Activated naive CD4-positive, alpha-beta T cell treated with anti-CD3 and anti-CD28 coated beads, Interleukin-2, amount 10 ng/mL, durations not matched to agents 7 days and 5 days (primary cell): ENCODE measurements around the gene ACSF3.
"Not testable (repeated sequence)": the region's sequence is repeated elsewhere in the genome, so short reads cannot be mapped to it uniquely, and the experiment has no call there.

Experiments used
- CTCF ChIA-PET: fragments of 350-600 bp; sonication (Branson Sonifier 250); formaldehyde crosslinking; loops from one replicate; lab custom pipeline; 2021; ENCODE audit warnings: antibody characterized with exemption; lab: Charles Lee
- DNase-seq: peaks from one replicate; pipeline ENCODE4 v3.0.0-alpha.2; 2020
- H3K27ac Mint-ChIP-seq: one replicate; pipeline ENCODE4 v1.8.0; 2021; ENCODE audit warnings: mild to moderate bottlenecking, moderate library complexity, mixed read lengths
- H3K27me3 Mint-ChIP-seq: one replicate; pipeline ENCODE4 v1.8.0; 2021; ENCODE audit warnings: mild to moderate bottlenecking, mixed read lengths
- H3K36me3 Mint-ChIP-seq: one replicate; pipeline ENCODE4 v1.8.0; 2021; ENCODE audit warnings: mixed read lengths
- H3K4me1 Mint-ChIP-seq: one replicate; pipeline ENCODE4 v1.8.0; 2021; ENCODE audit warnings: mixed read lengths
- H3K4me3 Mint-ChIP-seq: one replicate; pipeline ENCODE4 v1.8.0; 2021; ENCODE audit warnings: mild to moderate bottlenecking, moderate library complexity, mixed read lengths
- H3K9me3 Mint-ChIP-seq: one replicate; pipeline ENCODE4 v1.8.0; 2021; ENCODE audit warnings: mixed read lengths

The ACSF3 gene

GRCh38 chr16:89062389-89063345, 31.0 kb upstream of the ACSF3 start:
- Mint-ChIP-seq H3K36me3 (no peaks in the 10 kb centered on the region), H3K4me1 (no peaks in the 10 kb centered on the region), H3K27me3 (peaks cover 4% of the 10 kb centered on the region), H3K27ac (no peak overlapping the region), H3K4me3 (no peak overlapping the region), H3K9me3 (no peaks in the 10 kb centered on the region)
- no peak for DNase-seq
- CTCF ChIA-PET = no interaction called here

GRCh38 chr16:89063768-89064320, 29.8 kb upstream of the ACSF3 start:
- no peak for DNase-seq
- CTCF ChIA-PET = no interaction called here
- H3K4me1 Mint-ChIP-seq = no peaks in the 10 kb centered on the region
- no peaks in the 10 kb centered on the region for H3K27me3 Mint-ChIP-seq
- H3K4me3 Mint-ChIP-seq = no peak overlapping the region
- H3K27ac Mint-ChIP-seq = no peak overlapping the region
- no peaks in the 10 kb centered on the region for H3K9me3 Mint-ChIP-seq
- no peaks in the 10 kb centered on the region for H3K36me3 Mint-ChIP-seq

DNA sequence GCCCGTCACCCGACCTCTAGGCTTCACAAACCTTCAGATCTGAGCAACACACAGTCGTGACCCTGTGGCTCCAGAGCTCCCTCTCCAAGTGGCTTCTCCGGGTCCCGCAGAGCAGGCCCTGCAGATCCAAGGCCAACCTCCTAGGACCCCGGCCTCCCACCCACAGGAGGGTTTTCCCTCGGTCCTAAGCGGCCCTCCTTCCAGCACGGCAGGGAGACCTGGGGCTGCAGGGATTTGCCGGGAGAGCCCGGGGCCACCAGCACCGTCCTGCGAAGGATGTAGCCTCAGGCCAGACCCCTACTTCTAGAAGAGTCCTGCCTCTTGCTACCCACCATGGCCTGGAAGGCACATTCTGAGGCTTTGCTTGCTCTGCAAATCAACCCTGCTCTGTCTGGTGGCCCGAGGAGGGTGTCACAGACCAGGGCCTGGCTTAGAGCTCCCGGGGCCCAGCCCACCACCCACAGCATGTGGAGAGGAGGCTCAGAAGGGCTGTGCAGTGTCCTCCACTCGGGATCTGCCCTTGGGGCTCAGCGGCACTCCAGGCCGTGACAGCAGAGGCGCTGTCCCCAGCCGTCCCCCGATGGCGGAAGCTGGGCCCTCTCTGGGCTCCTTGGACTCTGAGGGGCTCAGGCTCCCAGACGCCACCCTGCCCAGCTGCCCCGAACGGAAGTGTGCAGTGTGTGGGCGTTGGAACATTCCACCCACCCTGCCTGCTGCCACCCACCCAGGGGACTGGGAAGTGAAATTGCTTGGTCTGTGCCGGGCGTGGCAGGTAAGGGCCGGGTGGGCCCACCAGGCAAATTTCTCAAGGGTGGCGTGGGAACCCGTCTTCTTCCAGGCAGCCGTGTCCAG, 28.8 kb upstream of the ACSF3 start:
- H3K9me3 Mint-ChIP-seq = no peaks in the 10 kb centered on the region
- H3K27me3 Mint-ChIP-seq = no peaks in the 10 kb centered on the region
- H3K4me1 Mint-ChIP-seq = no peaks in the 10 kb centered on the region
- no peaks in the 10 kb centered on the region for H3K36me3 Mint-ChIP-seq
- CTCF ChIA-PET = no interaction called here
- no peak overlapping the region for H3K4me3 Mint-ChIP-seq
- H3K27ac Mint-ChIP-seq = no peak overlapping the region
- no peak for DNase-seq

- Mint-ChIP-seq H3K27me3 (no peaks in the 10 kb centered on the region), H3K27ac (no peak overlapping the region), H3K4me3 (no peak overlapping the region), H3K36me3 (no peaks in the 10 kb centered on the region), H3K4me1 (no peaks in the 10 kb centered on the region), H3K9me3 (no peaks in the 10 kb centered on the region)
- CTCF ChIA-PET = no interaction called here
- no peak for DNase-seq
Measured at GRCh38 chr16:89065458-89065822, 28.2 kb upstream of the ACSF3 start.

DNA sequence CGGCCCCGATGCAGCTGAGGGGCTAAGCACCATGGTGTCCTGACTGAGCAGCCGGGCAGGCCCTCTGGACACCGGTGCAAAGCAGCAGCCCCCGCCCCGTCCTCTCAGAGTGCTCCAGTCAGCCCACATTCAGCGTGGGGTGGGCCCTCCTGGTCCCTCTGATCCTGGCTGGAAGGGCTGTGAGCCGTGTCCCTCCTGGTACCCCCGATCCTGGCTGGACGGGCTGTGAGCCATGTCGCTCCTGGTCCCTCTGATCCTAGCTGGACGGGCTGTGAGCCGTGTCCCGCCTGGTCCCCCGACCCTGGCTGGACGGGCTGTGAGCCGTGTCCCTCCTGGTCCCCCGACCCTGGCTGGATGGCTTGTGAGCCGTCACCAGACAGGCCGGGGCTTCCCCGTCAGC, 26.9 kb upstream of the ACSF3 start:
- no peaks in the 10 kb centered on the region for H3K27me3 Mint-ChIP-seq
- no peaks in the 10 kb centered on the region for H3K36me3 Mint-ChIP-seq
- no peak overlapping the region for H3K27ac Mint-ChIP-seq
- CTCF ChIA-PET = no interaction called here
- H3K4me3 Mint-ChIP-seq = no peak overlapping the region
- no peak for DNase-seq
- no peaks in the 10 kb centered on the region for H3K4me1 Mint-ChIP-seq
- H3K9me3 Mint-ChIP-seq = no peaks in the 10 kb centered on the region

DNA sequence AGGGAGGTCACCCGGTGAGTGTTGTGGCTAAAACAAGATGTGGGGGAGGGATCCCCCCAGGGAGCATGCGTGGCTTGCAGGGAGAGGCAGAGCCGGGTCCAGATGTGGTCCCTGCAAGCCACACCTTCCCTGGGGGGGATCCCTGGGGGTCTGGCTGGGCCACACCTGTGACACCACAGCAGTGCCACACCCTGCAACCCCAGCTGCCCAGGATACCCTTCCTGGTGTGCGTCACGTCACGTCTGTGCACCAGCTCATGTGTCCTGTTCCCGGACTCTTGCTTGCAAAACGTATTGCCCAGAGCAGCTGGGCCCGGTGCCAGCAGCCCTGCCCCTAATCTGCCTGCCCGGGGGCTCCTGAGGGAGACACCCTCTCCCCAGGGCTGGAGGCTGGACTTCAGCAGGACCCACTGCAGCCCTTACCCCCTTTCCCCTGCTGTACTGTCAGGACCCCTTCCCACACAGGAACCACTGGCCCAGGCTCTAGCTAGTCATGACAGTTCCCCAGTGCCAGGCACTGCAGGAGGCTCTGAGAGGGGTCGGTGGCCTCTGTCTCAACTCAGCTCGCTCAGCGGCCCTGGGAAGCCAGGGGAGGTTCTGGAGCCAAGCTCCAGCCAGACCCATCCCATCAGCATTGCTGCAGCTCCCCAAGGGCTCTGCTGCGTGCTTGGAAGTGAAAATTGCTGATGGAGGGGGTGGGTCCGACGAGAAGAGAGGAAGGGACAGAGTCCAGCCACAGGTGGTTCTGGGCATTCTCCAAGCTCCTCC, 25.8 kb upstream of the ACSF3 start:
- CTCF ChIA-PET = no interaction called here
- Mint-ChIP-seq H3K27me3 (no peaks in the 10 kb centered on the region), H3K36me3 (no peaks in the 10 kb centered on the region), H3K4me3 (no peak overlapping the region), H3K9me3 (no peaks in the 10 kb centered on the region), H3K27ac (no peak overlapping the region), H3K4me1 (no peaks in the 10 kb centered on the region)
- DNase-seq = no peak

DNA sequence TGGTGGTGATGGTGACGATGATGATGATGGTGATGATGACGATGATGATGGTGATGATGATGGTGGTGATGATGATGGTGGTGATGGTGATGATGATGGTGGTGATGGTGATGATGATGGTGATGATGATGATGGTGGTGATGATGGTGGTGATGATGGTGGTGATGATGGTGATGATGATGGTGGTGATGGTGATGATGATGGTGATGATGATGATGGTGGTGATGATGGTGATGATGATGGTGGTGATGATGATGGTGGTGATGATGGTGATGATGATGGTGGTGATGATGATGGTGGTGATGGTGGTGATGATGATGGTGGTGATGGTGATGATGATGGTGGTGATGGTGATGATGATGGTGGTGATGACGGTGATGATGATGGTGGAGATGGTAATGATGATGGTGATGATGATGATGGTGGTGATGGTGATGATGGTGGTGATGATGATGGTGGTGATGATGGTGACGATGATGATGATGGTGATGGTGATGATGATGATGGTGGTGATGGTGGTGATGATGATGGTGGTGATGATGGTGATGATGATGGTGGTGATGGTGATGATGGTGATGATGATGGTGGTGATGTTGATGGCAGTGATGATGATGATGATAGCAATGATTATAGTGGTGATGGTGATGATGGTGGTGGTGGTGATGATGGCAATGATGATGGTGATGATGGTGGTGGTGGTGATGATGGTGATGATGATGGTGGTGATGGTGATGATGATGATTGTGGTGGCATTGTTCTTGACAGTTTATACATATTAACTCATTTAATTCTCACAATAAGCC, 24.6 kb upstream of the ACSF3 start:
- H3K4me1 Mint-ChIP-seq, H3K27me3 Mint-ChIP-seq, H3K36me3 Mint-ChIP-seq, DNase-seq, H3K27ac Mint-ChIP-seq, H3K4me3 Mint-ChIP-seq, H3K9me3 Mint-ChIP-seq, CTCF ChIA-PET: not testable (repeated sequence)

- Mint-ChIP-seq H3K4me1 (no peaks in the 10 kb centered on the region), H3K27ac (no peak overlapping the region), H3K9me3 (peaks cover 5% of the 10 kb centered on the region), H3K36me3 (no peaks in the 10 kb centered on the region), H3K27me3 (no peaks in the 10 kb centered on the region), H3K4me3 (no peak overlapping the region)
- DNase-seq = no peak
- CTCF ChIA-PET = no interaction called here
Measured at GRCh38 chr16:89069920-89070319, 23.7 kb upstream of the ACSF3 start.

DNA sequence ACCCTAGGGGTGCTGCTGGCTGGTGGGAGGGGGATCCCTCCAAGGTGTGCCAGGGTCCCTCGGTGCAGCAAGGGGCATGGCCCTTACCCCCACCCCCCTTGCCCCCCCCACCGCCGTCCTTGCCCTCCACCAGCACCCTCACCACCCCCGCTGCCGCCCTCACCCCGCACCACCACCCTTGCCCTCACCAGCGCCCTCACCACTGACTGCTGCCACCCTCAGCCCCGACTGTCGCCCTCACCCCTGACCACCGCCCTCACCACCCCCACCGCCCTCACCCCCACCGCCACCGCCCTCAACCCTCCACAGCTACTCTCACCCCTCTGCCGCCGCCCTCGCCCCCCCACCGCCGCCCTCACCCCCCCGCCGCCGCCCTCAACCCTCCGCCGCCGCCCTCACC, 23.1 kb upstream of the ACSF3 start:
- Mint-ChIP-seq H3K27me3 (no peaks in the 10 kb centered on the region), H3K4me3 (no peak overlapping the region), H3K9me3 (peaks cover 12% of the 10 kb centered on the region), H3K27ac (no peak overlapping the region), H3K4me1 (no peaks in the 10 kb centered on the region), H3K36me3 (no peaks in the 10 kb centered on the region)
- DNase-seq = no peak
- CTCF ChIA-PET = no interaction called here

- Mint-ChIP-seq H3K4me3 (no peak overlapping the region), H3K27ac (no peak overlapping the region), H3K27me3 (no peaks in the 10 kb centered on the region), H3K4me1 (no peaks in the 10 kb centered on the region), H3K36me3 (no peaks in the 10 kb centered on the region), H3K9me3 (peaks cover 22% of the 10 kb centered on the region)
- CTCF ChIA-PET = no interaction called here
- no peak for DNase-seq
Measured at GRCh38 chr16:89071686-89072547, 21.7 kb upstream of the ACSF3 start.

DNA sequence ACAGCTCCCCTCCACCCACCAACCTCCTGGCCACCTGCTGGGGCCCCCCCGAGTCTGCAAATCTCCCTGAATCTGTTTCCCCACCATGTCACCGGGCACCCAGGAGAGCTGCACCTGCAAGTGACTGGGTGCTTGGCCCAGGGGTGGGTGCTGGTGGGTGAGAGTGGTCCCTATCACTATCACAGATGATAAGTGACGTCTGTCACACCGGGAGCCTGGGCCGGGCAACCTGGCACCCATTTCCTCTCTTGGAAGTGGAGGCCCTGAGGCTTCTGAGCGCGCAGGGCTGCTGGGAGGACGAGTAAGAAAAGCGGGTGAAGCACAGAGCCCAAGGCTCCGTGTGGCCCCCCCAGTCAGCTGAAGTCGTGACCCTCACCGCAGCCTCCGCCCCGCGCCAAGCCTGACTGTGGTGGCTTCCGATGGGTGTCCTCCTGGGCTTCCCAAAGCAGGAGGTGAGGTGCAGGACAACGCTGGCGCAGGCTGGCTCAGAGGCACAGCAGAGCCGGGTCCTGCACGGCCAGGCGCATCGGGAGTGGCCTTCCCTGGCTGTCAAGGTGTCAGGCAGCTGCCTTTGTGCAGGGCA, 21.0 kb upstream of the ACSF3 start:
- H3K4me1 Mint-ChIP-seq = no peaks in the 10 kb centered on the region
- no peak overlapping the region for H3K4me3 Mint-ChIP-seq
- CTCF ChIA-PET = no interaction called here
- no peak overlapping the region for H3K27ac Mint-ChIP-seq
- H3K9me3 Mint-ChIP-seq = peaks cover 22% of the 10 kb centered on the region
- H3K27me3 Mint-ChIP-seq = no peaks in the 10 kb centered on the region
- no peaks in the 10 kb centered on the region for H3K36me3 Mint-ChIP-seq
- DNase-seq = no peak

DNA sequence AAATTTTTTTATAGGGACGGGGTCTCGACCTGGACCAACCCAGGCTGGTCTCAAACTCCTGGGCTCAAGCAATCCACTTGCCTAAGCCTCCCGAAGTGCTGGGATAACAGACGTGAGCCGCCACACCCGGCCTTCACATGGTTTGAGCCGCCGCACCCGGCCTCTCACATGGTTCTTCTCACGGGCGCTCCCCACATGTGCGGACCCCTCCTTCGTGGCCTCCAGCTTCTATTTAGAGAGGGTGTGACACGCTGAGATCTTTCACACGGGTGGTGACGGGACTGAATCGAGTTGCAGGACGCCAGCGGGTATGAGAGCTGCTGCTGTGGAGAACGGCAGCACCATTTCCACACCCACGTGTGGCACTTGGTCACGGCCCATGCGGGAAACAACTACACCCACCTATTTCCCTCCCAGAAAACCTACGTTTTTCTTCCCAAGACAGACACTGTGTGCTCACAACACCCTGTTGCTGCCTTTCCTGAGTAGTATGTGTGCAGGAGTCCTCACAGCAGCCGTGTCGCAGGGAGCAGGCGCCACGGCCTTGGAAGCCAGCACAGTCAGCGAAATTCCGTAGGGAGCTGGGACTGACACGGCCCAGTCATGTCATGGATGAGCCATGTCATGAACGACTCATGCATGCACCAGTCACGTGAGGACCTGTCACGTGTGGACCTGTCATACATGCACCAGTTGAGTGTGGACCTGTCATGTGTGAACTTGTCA, 20.1 kb upstream of the ACSF3 start:
- Mint-ChIP-seq H3K36me3 (no peaks in the 10 kb centered on the region), H3K4me3 (no peak overlapping the region), H3K27ac (no peak overlapping the region), H3K4me1 (no peaks in the 10 kb centered on the region), H3K9me3 (peaks cover 22% of the 10 kb centered on the region), H3K27me3 (no peaks in the 10 kb centered on the region)
- CTCF ChIA-PET = no interaction called here
- no peak for DNase-seq
